DND-41 (cell line): ENCODE measurements around the gene CALHM5.
"Not testable (repeated sequence)": the region's sequence is repeated elsewhere in the genome, so short reads cannot be mapped to it uniquely, and the experiment has no call there.

Experiments used
- ATAC-seq: fragments of 200-7000 bp; cut with Tn5 transposase; 3 replicates; pipeline ENCODE4 v1.9.1; 2021; ENCODE audit warnings: low read depth; ENCODE audit not compliant: insufficient read depth
- DNase-seq: peaks from one replicate; pipeline ENCODE4 v3.0.0-alpha.2; 2020
- H2AFZ ChIP-seq: 2 replicates; pipeline ENCODE4 v1.6.0; 2012; ENCODE audit warnings: low read depth, low read length
- H3K27ac ChIP-seq: 2 replicates; pipeline ENCODE4 v1.5.1; 2012; ENCODE audit warnings: low read length, inconsistent platforms
- H3K27me3 ChIP-seq: fragments of 200-600 bp; sonication (generic); 2 replicates; pipeline ENCODE4 v1.6.0; 2012; ENCODE audit warnings: low read length, mild to moderate bottlenecking, inconsistent platforms; ENCODE audit not compliant: insufficient read depth, poor library complexity
- H3K36me3 ChIP-seq: 2 replicates; pipeline ENCODE4 v1.5.1; 2012; ENCODE audit warnings: low read length, inconsistent platforms; ENCODE audit not compliant: insufficient read depth
- H3K4me1 ChIP-seq: 2 replicates; pipeline ENCODE4 v1.5.1; 2012; ENCODE audit warnings: mild to moderate bottlenecking, low read length; ENCODE audit not compliant: insufficient read depth
- H3K4me2 ChIP-seq: 2 replicates; pipeline ENCODE4 v1.6.0; 2012; ENCODE audit warnings: mild to moderate bottlenecking, moderate library complexity, low read length, inconsistent platforms; ENCODE audit not compliant: insufficient read depth
- H3K4me3 ChIP-seq, 2 experiments: fragments of 200-600 bp in 1 of 2; shearing (Covaris generic) in 1 of 2; 2 replicates each; pipeline ENCODE4 v1.5.1; 2012 to 2016; ENCODE audit warnings: inconsistent platforms in 2 of 2, low read length in 2 of 2, mild to moderate bottlenecking in 2 of 2, low read depth in 1 of 2, moderate library complexity in 1 of 2
- H3K79me2 ChIP-seq: 2 replicates; pipeline ENCODE4 v1.6.0; 2012; ENCODE audit warnings: low read length, inconsistent platforms; ENCODE audit not compliant: insufficient read depth
- H3K9ac ChIP-seq: 2 replicates; pipeline ENCODE4 v1.6.0; 2012; ENCODE audit warnings: low read depth, mild to moderate bottlenecking, inconsistent platforms, low read length, moderate library complexity
- H3K9me3 ChIP-seq: 2 replicates; pipeline ENCODE4 v1.5.1; 2012; ENCODE audit warnings: low read length, moderate library complexity, mild to moderate bottlenecking, inconsistent platforms; ENCODE audit not compliant: insufficient read depth, severe bottlenecking
- H4K20me1 ChIP-seq: 2 replicates; pipeline ENCODE4 v1.6.0; 2012; ENCODE audit warnings: low read length; ENCODE audit not compliant: insufficient read depth
- CTCF ChIP-seq: IDR thresholded peaks from 2 replicates; pipeline ENCODE4 v1.5.1; 2012; ENCODE audit warnings: borderline replicate concordance, low read length, moderate library complexity, mild to moderate bottlenecking; ENCODE audit not compliant: poor library complexity, severe bottlenecking; ENCODE audit errors: extremely low read depth
- EZH2 ChIP-seq: IDR thresholded peaks from 3 replicates; pipeline ENCODE4 v1.6.1; 2012; ENCODE audit warnings: borderline replicate concordance, low read depth, mild to moderate bottlenecking, moderate library complexity, low read length, inconsistent platforms; ENCODE audit not compliant: severe bottlenecking

CALHM5 gene

GRCh38 chr6:116485559-116486184 is 25.8 kb upstream of the CALHM5 start:
- no peak for TF ChIP-seq EZH2
- no peak for TF ChIP-seq CTCF
- no peaks in the 10 kb centered on the region for H3K9me3 ChIP-seq
- no peak for DNase-seq
- H3K36me3 ChIP-seq = no peaks in the 10 kb centered on the region
- no peaks in the 10 kb centered on the region for H3K4me1 ChIP-seq
- no peak overlapping the region for H3K27ac ChIP-seq
- H3K4me2 ChIP-seq = no peak overlapping the region
- H4K20me1 ChIP-seq = no peaks in the 10 kb centered on the region
- H2AFZ ChIP-seq = no peak overlapping the region
- H3K4me3 ChIP-seq = no peak overlapping the region
- ATAC-seq = no peak
- H3K9ac ChIP-seq = no peak overlapping the region
- H3K27me3 ChIP-seq = no peaks in the 10 kb centered on the region
- H3K79me2 ChIP-seq = no peaks in the 10 kb centered on the region

- ATAC-seq = no peak
- no peak overlapping the region for H3K27ac ChIP-seq
Measured at GRCh38 chr6:116491610-116492330, 19.7 kb upstream of the CALHM5 start.

GRCh38 chr6:116492331-116493067 is 18.9 kb upstream of the CALHM5 start:
- ATAC-seq = no peak
- Histone ChIP-seq H3K4me2 (no peak overlapping the region), H2AFZ (no peak overlapping the region), H4K20me1 (no peaks in the 10 kb centered on the region), H3K9me3 (no peaks in the 10 kb centered on the region), H3K27me3 (no peaks in the 10 kb centered on the region), H3K4me1 (no peaks in the 10 kb centered on the region), H3K4me3 (no peak overlapping the region), H3K9ac (no peak overlapping the region), H3K27ac (no peak overlapping the region), H3K36me3 (no peaks in the 10 kb centered on the region), H3K79me2 (no peaks in the 10 kb centered on the region)
- DNase-seq = no peak
- TF ChIP-seq CTCF (no peak), EZH2 (no peak)

More at GRCh38 chr6:116491610-116492330, 19.7 kb upstream of the CALHM5 start:
- TF ChIP-seq CTCF (no peak), EZH2 (no peak)
- H3K9me3 ChIP-seq = no peaks in the 10 kb centered on the region
- H2AFZ ChIP-seq = no peak overlapping the region
- H4K20me1 ChIP-seq = no peaks in the 10 kb centered on the region
- no peaks in the 10 kb centered on the region for H3K36me3 ChIP-seq
- H3K4me3 ChIP-seq = no peak overlapping the region
- H3K27me3 ChIP-seq = no peaks in the 10 kb centered on the region
- H3K4me1 ChIP-seq = no peaks in the 10 kb centered on the region
- no peak overlapping the region for H3K9ac ChIP-seq
- no peaks in the 10 kb centered on the region for H3K79me2 ChIP-seq
- DNase-seq = no peak
- no peak overlapping the region for H3K4me2 ChIP-seq

- H2AFZ ChIP-seq, H3K4me1 ChIP-seq, ATAC-seq, H3K27ac ChIP-seq, H4K20me1 ChIP-seq, H3K79me2 ChIP-seq, H3K4me3 ChIP-seq, H3K36me3 ChIP-seq, H3K9ac ChIP-seq, H3K9me3 ChIP-seq, H3K27me3 ChIP-seq, DNase-seq, H3K4me2 ChIP-seq: not testable (repeated sequence)
Measured at GRCh38 chr6:116495161-116495560, 16.3 kb upstream of the CALHM5 start.
